HG03439 (cell line): ENCODE measurements around the gene PTOV1.

Experiments used
- ATAC-seq: cut with Tn5 transposase; IDR thresholded peaks from one replicate; pipeline ENCODE4 v1.9.1; 2021; ENCODE audit warnings: mild to moderate bottlenecking, moderate library complexity; ENCODE audit not compliant: unreplicated experiment

Gene PTOV1

DNA sequence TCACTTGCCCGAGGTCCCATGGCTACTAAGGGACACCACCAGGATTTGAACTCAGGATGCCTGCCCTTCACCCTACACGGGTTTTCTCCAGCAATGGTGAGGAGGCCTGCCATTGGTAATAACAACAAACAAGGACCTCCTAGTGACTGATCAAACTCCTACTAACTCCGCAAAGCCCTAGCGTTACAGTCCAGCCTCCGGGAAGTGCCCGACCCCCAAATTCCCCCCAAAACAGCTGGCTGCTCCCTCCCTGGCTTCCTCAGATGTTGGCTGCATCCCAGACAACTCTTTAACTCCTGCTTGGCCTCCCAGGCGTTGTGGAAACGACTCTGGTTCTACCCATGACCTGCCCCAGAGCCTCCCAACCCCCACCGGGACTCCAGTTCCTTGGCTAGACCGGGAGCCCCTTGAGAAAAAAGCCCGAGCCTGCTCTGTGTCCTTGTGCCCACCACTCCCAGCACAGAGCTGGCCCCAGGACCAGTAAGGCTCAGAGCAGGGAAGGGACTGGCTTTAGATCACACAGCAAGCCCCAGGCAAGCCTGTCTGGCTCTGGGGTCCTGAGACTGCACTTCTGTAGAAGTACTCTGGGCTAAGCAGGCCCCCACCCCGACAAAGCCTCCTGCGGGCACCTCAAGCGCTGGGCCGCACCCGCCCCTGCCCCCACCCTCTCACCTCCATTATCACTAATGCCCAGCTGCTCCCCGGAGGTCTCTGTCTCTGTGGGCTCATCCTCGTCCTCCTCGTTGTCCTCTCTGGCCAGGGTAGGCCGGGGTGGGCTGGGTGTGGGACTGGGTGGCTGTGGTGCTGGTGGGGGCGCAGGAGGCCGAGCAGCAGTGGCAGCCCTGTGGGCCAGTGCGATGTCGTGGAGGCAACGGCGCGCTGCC is 21.5 kb downstream of the PTOV1 start:
- ATAC-seq, result no peak

- ATAC-seq, result no peak
Observed at GRCh38 chr19:49873129-49873521, 22.2 kb downstream of the PTOV1 start.

- no peak for ATAC-seq
Observed at GRCh38 chr19:49873834-49874233, 22.9 kb downstream of the PTOV1 start.

DNA sequence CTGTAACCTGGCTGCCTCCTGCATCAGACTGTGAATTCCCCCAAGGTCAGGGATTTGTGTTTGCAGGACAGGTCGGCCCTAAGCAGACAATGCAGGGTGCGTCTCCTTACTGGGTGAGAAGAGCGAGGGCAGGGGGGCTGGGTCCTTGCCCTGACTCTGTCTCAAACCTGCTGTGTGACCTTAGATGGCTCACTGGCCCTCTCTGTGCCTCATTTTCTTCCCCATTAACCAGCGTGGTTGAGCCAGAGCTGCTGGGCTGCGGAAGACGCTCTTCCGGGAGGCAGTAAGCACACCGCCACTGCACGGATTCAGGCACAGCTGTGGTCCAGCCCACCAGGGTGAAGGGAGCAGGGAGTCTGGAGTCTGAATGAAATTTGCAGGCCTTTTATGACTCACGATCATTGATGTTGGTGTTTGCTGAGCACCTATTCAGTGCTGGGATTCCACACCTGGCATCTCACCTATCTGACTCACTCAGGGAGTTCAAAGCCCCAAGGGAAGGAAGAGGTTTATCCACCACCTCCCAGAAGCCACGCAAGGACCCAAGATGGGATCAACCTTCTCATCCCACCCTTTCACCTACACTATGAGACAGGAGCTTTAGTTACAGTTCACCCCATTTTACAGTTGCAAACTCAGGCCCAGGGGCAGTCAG is 23.7 kb downstream of the PTOV1 start:
- no peak for ATAC-seq

DNA sequence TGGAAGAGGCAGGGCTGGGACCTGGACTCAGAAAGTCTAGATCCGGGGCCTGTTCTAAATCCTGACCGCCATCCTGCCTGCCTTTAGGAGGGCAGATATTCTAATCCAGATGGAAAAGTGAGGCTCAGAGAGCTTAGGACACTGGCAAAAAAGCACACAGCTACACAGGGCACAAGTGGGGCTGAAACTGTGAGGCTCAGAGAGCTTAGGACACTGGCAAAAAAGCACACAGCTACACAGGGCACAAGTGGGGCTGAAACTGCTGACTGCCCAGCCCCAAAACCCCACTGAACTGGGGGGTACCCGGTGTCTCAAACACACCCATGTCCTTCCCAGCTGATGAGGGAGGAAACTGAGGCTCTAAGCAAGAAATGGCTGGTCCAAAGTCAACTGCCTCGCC is 24.2 kb downstream of the PTOV1 start:
- no peak for ATAC-seq

GRCh38 chr19:49875857-49876421 is 25.0 kb downstream of the PTOV1 start:
- no peak for ATAC-seq

DNA sequence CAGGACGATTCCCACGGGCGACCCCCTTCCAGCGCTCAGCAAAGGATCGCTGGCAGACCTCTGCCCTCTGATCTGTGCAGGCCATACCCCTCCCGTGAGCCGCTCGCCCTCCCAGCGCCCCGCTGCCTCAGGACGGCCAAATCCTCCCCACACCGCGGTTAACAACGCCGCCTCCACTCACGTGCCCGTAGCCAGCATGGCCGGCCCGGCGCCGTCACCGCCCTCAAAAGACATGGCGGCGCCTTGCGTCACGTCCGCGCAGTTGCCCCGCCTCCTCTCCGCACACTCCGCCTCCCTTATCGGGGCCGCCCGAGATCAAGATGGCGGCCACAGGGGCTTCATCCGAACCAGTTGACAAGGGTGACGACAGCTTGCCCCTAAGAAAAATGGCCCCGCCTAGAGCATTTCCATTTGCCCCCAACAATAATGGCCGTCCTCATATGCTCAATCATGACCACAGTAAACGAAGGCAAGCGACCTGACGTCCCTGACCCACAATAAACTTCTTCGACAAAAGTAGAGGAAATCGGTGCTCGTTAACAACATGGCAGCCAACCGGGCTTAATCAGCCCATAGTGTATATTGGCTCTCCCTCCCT is 25.6 kb downstream of the PTOV1 start:
- ATAC-seq, result peak; percentile 43

DNA sequence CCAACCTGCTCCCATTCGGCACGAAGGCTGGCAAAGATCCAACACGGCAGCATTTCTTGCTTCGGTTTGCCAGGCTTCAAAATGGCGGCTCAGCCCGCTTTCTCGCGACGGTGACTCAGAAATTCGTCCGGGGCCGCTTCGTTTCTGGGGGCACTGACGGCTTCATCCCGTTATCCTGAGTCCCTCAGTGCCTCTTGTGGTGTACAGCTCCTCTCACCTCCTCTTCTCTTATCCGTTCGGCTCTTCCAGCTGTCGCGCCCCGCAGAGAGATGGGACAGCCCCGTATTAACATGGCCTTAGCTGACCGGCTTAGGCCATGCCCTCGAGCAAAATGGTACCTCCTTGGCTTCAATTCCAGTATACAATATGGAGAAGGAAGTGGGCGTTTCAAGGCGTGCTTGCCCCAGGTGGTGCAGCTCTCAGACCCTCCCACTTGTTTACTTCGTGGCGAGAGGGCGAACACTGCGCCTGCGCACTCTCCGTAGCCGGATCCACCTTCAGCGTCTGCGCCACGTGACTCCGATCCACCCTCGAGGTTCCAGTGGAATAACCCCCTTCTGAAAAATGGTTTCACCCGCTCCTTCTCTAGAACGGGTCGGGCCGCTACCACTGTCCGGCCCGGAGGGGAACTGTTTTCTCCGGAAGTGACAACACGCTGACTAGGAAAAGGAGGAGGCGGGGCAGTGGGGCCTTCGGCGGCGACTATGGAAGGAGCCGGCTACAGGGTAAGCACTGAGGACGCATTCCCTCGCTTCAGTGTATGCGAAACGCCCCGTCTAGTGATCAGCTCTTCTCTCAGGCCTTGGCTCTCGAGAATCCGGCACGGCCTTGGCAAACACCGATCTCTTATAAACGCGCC is 26.3 kb downstream of the PTOV1 start, which contains the start of the genes AKT1S1 and TBC1D17:
AKT1S1 (minus strand) TSS at position 336 of the 859 bp plus-strand sequence. CDS start 4,060 bp downstream, outside the sequence.
TBC1D17 (plus strand) TSS at position 683 of the 859 bp plus-strand sequence; CDS start at position 705, 22 bp downstream.
- peak; percentile 64 for ATAC-seq

- ATAC-seq, result peak; percentile 40
Observed at GRCh38 chr19:49877879-49878743, 27.2 kb downstream of the PTOV1 start.

DNA sequence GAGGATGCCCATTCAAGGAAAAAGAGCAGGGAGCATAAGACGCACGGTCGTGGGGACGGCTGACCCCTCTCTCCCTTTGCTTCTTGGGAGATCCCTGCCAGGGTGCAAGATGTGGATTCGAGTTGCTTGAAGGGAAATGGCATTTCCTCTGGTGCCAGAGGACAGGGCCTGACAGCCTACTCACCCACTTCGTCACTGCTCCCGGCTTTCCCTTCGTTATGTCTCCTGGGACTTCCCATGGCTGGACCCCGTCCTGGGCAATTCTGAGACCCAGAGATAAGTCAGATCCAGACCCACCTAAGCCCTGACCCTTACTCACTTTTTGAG is 27.7 kb downstream of the PTOV1 start:
- no peak for ATAC-seq

GRCh38 chr19:49879243-49879963 is 28.4 kb downstream of the PTOV1 start:
- ATAC-seq, result no peak

- no peak for ATAC-seq
Observed at GRCh38 chr19:49880162-49880869, 29.4 kb downstream of the PTOV1 start.

GRCh38 chr19:49881186-49881585 is 30.2 kb downstream of the PTOV1 start:
- no peak for ATAC-seq

- no peak for ATAC-seq
Observed at GRCh38 chr19:49881672-49882394, 30.9 kb downstream of the PTOV1 start.

GRCh38 chr19:49882643-49883042 is 31.7 kb downstream of the PTOV1 start:
- ATAC-seq, result no peak

GRCh38 chr19:49883094-49883493 is 32.1 kb downstream of the PTOV1 start:
- no peak for ATAC-seq

DNA sequence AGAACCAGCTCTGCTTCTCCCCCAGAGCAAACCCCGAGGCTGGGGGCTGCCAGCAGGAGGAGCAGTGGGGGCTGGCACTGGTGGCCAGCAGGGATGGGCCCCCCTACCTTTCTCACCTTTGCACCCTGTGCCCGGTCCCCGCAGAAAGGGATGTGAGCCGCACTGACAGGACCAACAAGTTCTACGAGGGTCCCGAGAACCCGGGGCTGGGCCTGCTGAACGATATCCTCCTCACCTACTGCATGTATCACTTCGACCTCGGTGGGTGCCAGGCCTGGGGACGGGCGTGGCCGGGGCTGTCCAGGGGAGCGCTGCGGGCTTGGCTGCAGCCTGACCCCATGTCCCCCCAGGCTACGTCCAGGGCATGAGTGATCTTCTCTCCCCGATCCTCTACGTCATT is 33.1 kb downstream of the PTOV1 start:
- no peak for ATAC-seq

GRCh38 chr19:49884760-49885159 is 33.8 kb downstream of the PTOV1 start:
- no peak for ATAC-seq
